ENCODE data around the gene NECTIN3.
A peak's percentile ranks its signal among the peaks of the same experiment; 100 is the strongest.

The NECTIN3 gene, protein sequence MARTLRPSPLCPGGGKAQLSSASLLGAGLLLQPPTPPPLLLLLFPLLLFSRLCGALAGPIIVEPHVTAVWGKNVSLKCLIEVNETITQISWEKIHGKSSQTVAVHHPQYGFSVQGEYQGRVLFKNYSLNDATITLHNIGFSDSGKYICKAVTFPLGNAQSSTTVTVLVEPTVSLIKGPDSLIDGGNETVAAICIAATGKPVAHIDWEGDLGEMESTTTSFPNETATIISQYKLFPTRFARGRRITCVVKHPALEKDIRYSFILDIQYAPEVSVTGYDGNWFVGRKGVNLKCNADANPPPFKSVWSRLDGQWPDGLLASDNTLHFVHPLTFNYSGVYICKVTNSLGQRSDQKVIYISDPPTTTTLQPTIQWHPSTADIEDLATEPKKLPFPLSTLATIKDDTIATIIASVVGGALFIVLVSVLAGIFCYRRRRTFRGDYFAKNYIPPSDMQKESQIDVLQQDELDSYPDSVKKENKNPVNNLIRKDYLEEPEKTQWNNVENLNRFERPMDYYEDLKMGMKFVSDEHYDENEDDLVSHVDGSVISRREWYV

DNA sequence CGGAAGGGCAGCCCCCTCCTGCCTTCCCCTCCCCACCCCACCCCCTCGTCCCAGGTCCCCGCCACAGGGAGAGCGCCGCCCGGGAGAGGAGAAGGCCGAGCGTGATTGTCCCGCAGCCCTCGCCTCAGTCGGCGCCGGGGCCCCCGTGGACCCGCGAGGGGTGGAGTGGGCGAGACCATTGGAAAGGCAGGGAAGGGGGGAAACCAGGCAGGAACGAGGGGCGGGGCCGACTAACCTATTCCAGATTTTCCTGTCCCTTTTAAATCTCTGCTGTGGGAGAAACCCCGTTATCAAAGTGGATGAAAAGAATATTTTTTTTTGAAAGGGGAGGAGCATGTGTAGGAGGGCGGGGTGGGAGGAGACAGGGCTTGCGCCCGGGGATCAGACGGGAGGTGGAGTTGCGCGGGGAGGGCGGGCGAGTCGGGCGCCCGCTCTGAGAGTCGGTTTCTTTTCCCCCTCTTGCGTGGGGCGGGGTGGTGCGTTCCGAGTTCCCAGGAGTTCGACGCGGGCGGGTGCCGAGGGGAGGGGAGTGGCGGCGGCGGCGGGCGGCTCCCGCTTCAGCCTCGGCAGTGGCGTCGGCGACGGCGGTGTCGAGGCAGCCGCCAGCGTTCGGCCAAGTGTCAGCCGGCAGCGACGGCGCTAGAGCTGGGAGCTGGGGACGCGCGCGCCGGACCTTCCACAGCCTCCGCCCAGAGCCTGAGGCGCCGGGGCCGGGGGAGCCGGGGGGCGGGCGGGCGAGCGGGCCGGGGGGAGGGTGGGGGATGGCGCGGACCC lies at the start of gene NECTIN3:
Gene NECTIN3, plus strand, starts transcription at position 560 of the 774 bp plus-strand sequence. Its CDS starts 202 bp downstream, at position 762.
- peak; percentile 74 for DNase-seq (ENCODE audit: low read depth)

DNA sequence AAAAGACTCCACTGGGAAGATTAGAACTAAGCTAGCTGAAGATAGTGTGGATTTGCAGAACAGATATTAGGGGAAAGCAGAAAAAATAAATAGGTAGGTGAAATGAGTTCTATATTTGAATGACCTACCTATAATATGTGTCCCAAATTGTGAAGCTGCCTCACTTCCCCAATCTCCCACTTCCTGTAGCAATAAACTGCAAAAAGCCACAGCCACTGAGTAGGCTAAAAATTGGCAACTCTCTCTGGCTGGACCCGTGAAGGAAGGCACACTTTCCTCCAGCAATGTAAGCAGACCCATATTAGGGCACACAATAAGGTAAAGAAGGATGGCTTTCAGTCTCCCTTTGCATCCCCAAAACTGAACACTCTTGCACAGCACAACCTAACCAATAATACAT lies 43.7 kb upstream of the NECTIN3 start:
- no peak for DNase-seq (ENCODE audit: low read depth)

DNA sequence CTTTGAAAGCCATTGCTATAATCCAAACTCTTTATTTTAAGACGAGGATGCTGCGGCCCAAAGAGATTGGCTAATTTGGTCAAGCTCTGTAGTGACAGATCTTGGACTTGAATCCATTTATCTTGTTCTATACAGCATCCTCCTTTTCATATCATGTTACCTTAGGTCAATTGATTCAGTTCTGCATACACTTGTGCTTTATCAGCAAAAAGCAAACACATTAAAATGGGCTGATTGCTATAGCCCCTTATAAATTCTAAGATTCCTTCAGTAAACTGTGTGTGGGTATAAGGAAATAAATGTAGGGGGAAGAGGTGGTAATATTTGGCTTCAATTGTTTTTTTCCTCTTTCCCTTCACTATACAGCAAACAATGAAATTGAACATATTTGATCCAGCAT lies 40.1 kb upstream of the NECTIN3 start:
- no peak for DNase-seq (ENCODE audit: low read depth)

DNA sequence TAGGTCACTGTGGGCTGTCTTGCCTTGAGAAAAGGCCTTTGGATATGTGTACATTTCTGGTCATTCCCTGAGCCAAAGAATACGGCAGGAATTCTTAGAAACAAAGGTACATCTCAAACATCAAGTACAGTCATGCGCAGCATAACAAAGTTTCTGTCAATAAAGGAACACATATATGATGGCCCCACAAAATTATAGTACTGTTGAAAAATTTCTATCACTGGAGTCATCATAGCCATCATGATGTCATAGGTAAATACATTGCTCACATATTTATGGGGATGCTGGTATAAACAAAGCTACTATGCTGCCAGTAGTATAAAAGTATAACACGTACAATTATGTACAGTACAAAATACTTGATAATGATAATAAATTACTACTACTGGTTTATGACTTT lies 38.9 kb upstream of the NECTIN3 start:
- DNase-seq (ENCODE audit: low read depth), result no peak

DNA sequence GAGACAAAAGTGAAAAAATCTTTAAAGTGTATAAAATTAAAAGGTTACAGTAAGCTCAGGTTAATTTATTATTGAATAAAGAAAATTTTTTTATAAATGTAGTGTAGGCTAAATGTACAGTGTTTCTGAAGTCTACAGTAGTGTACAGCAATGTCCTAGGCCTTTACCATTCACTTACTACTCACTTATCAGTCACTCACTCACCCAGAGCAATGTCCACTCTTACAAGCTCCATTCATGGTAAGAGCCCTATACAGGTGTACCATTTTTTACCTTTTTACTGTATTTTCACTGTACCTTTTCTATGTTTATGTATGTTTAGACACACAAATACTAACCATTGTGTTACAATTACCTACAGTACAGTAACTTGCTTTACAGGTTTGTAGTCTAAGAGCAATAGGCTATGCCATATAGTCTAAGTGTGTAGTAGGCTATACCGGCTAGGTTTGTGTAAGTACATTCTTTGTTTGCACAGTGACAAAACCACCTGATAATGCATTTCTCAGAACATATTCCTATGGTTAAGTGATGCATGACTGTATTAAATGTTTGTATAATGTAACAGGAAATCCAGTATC lies 38.1 kb upstream of the NECTIN3 start:
- no peak for DNase-seq (ENCODE audit: low read depth)

DNA sequence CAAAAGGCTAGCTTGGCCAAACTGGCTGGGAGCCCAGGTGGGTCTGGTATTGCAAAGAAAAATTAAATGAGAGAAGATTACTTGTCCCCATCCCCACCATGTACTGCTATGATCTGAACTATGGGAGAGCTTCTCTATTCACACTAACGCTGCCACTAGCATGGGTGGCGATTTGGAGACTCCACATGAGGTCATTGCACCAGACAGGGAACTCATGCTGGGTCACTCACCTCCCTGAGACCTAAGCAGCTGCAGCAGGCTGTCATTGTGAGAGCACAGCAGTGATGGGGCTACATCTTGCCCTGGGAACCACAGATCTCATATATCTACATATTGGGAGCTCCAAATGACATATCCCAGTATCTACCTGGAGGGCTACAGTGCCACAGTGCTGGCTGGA lies 36.3 kb upstream of the NECTIN3 start:
- DNase-seq (ENCODE audit: low read depth), result no peak

DNA sequence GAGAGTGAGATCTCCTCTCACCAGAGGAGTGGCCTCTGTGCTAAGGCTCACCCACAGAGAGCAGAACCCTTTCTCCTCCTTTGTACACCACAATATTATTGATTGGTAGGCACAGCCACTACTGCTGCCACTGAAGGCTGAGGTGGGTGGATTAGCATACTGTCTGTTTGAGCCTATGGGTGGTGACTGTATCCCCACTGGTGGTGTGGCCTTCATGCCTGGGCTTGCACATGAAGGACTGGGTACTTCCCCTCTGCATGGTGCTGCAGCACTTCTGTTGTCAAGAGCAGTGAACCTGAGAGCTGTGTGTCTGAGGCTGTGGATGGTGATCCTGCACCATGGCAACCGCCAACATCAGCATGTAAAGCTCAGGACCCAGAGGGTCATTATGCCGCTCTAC lies 35.7 kb upstream of the NECTIN3 start:
- no peak for DNase-seq (ENCODE audit: low read depth)

DNA sequence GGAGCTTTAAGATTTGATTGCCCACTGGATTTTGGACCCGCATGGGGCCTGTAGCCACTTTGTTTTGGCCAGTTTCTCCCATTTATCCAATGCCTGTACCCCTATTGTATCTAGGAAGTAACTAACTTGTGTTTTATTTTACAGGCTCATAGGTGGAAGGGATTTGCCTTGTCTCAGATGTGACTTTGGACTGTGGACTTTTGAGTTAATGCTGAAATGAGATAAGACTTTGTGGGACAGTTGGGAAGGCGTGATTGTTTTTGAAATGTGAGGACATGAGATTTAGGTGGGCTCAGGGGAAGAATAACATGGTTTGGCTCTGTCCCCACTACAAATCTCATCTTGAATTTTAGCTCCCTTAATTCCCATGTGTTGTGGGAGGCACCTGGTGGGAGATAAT lies 30.7 kb upstream of the NECTIN3 start:
- DNase-seq (ENCODE audit: low read depth), result no peak

DNA sequence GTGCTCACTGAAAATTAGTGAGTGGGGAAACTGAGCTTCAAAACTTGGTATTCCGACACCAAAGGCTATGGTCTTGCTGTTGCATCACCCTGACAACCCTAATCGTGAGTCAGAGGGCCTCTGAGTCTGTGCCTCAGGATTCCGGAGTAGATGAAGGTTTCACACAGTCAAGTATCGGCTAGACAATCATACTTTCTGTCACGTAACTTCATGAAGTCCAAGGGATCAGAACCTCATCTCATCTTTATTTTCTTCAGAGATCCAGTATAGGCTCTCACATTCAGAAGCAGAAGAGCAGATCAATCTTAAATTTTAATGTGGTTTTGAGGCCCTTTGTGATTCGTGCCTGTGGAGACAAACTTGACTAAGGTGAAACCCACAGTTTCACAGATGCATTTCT lies 26.1 kb upstream of the NECTIN3 start:
- DNase-seq (ENCODE audit: low read depth), result no peak

DNA sequence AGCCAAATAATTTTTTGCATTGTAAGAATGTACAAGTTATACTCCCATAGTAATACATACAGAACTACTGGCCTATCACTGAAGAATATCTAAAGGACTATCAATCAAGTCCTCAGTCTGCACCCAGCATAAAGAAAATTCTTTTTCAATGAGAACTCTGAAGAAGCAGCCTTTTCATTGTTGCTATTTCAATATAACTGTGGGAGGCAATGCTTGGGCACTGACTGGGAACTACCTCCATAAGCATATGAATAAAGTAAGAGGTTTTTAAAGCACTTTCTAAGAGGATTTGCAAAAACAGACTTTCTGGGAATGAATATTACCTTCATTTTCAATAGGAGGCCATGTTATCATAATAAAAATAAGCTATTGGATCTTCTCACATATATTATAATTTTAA lies 24.6 kb upstream of the NECTIN3 start:
- DNase-seq (ENCODE audit: low read depth), result no peak

DNA sequence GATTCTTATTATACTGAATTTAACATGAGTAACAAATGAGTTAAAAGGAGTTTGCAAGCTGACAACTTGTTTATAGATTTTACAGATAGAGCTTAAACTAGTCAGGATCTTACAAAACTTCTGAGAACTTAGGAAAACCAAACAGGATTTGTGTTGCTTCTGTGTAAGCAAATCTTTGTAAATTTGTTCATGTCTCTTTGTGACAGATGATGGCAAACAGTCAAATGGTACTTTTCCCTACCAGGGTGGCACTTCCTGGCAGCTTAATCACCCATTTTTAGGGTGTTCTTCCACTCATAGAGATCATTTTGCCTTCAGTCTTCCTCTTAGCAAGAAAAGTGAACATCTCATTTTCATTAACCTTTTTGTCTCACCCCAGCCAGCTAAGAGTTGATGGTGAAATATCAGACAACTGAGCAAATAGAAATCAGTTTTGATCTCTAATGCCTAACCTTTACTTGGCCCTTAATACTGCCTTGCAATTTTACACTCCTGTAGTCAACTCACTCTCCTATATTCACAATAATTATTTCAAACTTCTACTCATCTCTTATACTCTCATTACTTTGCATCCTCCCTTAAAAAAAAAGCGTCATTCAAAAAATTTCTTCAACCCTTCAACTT lies 23.7 kb upstream of the NECTIN3 start:
- DNase-seq (ENCODE audit: low read depth), result no peak

DNA sequence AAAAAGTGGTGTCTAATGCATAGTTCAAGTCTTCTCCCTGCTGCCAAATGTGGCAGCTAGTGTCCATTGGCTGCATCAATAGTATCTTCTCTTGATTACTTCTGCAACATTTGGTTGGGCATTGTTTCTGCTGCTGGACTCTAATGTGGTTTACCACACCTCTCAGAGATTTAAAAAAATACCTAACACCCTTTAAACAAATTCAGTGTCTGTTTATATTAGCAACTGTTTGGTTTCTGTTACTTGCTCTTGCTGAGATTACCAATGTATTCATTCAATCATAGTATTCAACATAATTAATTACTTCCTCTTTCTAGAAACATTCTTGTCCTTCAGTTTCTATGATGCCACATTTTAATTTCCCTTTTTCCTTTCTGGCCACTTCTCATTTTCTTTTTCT lies 20.3 kb upstream of the NECTIN3 start:
- DNase-seq (ENCODE audit: low read depth), result no peak

DNA sequence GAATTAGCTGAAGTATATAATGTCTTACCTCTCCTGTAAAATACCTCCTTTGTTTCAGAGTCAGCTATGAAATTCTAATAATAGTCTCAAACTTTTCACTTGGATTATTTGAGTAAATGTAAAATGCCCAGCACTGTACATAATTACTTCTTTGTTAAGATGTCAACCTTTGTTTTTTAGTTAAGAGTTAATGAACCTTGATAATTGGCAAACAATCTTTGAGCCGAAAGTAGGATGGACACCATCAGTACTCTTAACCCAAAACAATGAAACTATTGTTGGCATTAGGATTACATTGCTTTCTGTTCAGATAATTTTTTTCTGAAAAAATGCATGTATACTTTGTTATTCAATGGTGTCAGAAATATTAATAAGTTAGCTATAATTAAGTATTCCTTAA lies 3.0 kb upstream of the NECTIN3 start:
- no peak for DNase-seq (ENCODE audit: low read depth)

DNA sequence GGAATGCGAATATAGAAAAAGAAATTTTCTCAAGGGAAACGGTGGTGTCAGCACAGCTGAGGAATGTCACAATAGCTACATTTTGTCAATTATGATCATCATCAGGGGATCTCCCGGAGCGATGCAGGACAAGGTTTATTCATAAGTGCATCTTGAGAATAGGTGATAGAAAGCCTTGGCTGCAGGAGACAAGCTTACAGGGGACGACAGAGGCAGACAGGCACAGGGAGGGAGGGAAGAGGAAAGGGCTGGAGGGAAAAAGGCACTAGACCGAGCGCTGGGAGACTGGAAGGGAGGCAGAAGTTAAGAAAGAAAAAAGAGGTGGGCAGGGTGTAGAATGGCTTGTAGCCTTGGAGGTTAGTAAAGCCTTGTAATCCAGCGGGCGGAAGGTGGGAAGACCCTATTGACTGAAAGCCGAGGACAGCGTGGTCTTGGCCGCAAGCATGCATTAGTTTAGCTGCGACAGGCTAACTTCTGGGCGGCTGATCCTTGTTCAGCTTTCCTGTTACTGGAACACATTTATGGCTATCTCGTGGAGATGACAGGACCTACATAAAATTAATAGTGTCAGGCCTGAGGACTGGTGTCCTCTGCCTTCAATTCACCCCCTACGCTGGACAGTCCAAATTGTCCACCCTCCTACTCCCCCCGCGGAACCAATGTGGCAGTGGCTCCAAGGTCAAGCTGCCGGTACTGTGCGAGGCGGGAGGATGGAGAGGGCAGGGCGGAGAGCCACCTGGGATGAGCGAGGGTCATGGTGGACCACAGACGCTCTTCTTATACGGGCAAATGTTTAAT lies 1.4 kb upstream of the NECTIN3 start:
- no peak for DNase-seq (ENCODE audit: low read depth)

DNA sequence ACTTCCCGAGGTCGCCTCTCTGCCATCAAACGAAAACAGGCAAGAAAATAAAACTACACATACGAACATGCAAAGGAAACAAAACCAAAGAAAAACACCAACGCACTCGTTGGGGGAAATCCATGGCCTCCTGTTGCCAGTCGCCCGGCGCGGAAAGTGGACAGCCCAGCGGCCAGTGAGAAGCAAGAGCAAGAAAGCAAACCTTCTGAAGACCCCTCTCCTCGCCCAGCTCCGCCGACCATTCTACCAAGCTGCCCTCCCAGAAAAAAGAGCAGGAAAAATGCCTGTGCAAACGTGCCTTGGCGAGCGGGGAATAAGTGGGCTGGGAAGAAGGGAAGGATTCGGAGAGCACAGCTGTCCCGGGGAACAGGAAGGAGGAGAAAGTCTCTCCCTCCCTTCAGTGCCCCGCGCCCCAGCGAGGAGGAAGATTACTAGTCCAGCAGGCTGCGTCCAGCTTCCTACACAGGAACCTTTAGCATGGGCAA lies 802 bp upstream of the NECTIN3 start:
- DNase-seq (ENCODE audit: low read depth), result no peak

DNA sequence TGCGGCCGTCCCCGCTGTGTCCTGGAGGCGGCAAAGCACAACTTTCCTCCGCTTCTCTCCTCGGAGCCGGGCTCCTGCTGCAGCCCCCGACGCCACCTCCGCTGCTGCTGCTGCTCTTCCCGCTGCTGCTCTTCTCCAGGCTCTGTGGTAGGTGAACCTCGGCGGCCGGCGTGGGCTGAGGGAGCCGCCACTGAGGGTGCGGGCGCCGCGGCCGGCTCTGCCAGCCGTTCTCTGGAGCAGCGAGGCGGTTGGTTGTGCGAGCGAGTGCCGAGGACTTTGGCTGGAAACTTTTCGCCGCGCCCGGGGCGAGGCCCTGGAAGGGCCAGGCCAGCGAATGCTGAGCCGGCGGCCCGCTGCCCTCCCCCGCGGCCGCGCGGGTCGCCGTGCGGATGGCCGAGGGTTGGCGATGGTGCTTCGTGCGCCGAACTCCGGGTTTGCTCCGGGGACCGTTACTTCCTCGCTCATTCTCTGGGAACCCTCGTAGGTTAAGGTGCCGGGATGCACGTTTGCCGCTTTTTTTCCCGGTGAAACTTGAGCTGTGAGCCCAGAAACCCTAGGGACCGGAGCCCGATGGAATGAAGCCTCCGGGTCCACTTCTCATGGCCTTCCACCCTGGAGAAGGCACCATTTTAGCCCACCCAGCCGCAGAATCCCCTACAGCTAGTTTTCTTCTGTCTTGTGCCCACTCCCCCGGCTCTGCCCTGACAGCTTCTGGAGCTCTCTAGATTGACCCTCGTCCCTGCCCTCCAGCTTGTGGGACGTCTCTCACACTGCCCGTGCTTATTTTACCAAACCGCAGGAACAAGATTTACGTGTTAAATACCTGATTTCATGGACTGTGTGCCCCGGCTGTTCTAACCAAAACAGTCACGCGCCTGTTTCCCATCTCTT lies 660 bp downstream of the NECTIN3 start:
- no peak for DNase-seq (ENCODE audit: low read depth)

DNA sequence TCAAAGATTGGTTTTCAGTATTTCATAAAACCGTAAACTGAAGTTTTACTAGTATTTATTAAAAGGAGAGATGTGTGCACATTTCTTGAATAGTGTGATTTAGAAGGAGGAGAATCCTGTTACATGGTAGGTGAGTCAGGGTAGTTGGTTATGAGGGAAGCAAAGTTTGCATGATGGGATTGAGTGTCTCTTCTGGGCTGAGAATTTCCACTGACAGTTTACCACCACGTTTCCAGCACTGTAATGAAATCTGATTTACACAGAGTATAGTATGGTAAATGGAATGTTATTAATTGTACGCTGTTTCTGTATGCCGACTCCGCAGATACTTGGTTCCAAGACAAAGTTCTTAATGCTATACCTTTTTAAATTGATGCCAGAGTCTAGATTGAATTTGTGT lies 1.6 kb downstream of the NECTIN3 start:
- DNase-seq (ENCODE audit: low read depth), result no peak

DNA sequence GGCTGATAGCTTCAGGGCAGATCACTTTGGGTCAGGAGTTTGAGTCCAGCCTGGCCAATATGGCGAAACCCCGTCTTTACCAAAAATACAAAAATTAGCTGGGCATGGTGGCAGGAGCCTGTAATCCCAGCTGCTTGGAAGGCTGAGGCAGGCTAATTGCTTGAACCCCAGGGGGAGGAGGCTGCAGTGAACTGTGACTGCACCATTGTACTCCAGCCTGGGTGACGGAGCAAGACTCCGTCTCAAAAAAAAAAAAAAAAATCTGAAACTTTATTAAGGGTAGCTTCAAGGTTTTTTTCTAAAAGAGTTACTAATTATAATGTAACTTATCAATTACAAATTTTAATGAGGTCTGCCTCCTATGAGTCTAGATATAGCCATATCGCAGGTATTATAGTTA lies 5.1 kb downstream of the NECTIN3 start:
- no peak for DNase-seq (ENCODE audit: low read depth)

DNA sequence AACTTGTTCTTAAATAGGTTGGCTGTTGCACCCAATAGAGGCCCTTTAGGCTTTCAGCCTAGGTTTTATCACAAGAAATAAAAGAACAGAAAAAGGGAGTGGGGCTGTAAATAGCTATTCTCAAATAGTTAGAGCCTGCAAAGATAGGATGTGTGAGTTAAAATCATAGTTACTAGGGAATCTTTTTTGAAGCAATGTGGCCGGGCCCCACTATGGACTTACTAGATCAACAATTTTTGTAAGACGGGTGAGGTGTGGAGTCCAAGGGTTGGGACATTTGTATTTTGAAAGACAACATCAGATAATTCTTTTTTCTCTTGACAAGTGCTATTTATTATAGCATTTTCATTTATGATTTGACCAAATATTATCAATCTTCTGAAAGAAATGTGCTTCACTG lies 5.8 kb downstream of the NECTIN3 start:
- DNase-seq (ENCODE audit: low read depth), result no peak

DNA sequence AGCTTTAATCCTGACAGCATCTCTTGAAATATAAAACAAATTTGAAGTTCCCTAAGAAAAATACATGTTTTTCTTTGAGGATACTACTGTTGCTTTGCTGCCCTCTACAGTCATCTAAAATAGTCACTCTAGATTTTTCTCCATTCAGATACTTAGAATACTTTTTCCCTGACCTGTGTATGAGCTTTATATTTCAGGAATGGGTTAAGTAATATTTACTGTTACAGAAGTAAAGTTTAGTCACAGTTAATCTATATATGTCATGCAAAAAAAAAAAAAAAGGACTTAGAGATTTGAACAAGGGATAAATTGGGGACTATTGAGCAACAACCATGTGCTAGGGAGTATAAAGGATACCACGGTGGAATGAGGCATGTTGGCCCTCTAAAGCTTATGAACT lies 8.8 kb downstream of the NECTIN3 start:
- no peak for DNase-seq (ENCODE audit: low read depth)
